ENCODE measurements around the gene ECSIT. TPM values are rescaled to one million over a fixed set of nuclear protein-coding genes. Genes with fewer than 3 reads are reported as not detected.
A peak's percentile ranks its signal among the peaks of the same experiment; 100 is the strongest.

ECSIT gene
- total RNA-seq, 2 experiments from 2014 or later = 42.6 to 46.0 TPM

DNA sequence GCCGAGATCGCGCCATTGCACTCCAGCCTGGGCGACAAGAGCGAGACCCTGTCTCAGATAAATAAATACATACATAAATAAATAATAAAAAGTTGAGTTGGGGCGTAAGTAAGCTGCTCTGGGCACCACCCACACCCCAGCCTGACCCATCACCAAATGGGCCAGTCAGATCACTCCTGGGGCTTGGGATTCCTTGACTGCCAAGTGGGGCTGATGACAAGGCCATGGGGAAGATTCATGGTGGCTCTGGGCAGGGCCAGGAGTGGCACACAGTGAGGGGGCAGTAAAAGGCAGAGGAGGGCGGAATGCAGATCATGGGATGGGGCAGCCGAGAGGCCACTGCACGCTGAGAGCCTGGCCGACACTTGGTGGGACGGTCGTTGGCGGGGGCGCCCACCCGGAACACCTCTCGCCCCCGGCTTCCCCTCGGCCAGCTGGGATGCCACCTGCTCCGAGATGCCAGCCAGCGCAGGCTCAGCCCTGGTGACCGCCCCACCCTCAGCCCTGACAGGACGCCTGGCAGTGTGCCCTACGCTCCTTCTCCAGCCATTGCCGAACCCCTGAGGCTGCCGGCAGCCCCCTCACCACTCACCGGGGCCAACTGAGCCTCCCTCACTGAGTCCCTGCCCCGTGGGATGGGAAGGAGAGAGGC, 34.2 kb downstream of the ECSIT start:
- Mint-ChIP-seq H3K9me3 (no peaks in the 10 kb centered on the region), H3K27me3 (ENCODE audit: low read depth) (no peaks in the 10 kb centered on the region), H3K27ac (no peak overlapping the region), H3K4me3 (no peak overlapping the region), H3K36me3 (ENCODE audit: low read depth) (peaks cover 9% of the 10 kb centered on the region), H3K4me1 (ENCODE audit: low read depth) (no peaks in the 10 kb centered on the region)
- no peak for DNase-seq
- CTCF ChIA-PET = interaction anchor here (0.6 kb wide), 1 partner anchor 34 kb away, joined by 5 read pairs; no protein-coding TSS in a partner anchor
- intact Hi-C loops (cut with micrococcal nuclease) = no loop called here

DNA sequence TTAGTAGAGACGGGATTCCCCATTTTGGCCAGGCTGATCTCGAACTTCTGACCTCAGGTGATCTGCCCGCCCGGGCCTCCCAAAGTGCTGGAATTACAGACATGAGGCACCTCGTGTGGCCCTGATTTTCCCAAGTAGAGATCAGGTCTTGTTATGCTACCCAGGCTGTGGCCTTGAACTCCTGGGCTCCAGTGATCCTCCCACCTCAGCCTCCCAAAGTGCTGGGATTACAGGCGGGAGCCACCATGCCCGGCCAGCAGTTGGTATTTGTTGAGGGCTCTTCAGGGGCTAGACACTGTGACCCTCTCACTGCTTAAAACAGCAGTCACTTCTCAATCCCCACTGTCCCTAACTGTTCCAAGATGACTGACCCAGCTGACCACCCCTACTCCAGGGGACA, 39.6 kb downstream of the ECSIT start:
- no peak overlapping the region for H3K4me3 Mint-ChIP-seq
- H3K4me1 Mint-ChIP-seq (ENCODE audit: low read depth) = no peaks in the 10 kb centered on the region
- intact Hi-C loops (cut with micrococcal nuclease) = no loop called here
- H3K36me3 Mint-ChIP-seq (ENCODE audit: low read depth) = peaks cover 13% of the 10 kb centered on the region
- no peak overlapping the region for H3K27ac Mint-ChIP-seq
- H3K9me3 Mint-ChIP-seq = no peaks in the 10 kb centered on the region
- no peak for DNase-seq
- H3K27me3 Mint-ChIP-seq (ENCODE audit: low read depth) = no peaks in the 10 kb centered on the region
- CTCF ChIA-PET = no interaction called here

DNA sequence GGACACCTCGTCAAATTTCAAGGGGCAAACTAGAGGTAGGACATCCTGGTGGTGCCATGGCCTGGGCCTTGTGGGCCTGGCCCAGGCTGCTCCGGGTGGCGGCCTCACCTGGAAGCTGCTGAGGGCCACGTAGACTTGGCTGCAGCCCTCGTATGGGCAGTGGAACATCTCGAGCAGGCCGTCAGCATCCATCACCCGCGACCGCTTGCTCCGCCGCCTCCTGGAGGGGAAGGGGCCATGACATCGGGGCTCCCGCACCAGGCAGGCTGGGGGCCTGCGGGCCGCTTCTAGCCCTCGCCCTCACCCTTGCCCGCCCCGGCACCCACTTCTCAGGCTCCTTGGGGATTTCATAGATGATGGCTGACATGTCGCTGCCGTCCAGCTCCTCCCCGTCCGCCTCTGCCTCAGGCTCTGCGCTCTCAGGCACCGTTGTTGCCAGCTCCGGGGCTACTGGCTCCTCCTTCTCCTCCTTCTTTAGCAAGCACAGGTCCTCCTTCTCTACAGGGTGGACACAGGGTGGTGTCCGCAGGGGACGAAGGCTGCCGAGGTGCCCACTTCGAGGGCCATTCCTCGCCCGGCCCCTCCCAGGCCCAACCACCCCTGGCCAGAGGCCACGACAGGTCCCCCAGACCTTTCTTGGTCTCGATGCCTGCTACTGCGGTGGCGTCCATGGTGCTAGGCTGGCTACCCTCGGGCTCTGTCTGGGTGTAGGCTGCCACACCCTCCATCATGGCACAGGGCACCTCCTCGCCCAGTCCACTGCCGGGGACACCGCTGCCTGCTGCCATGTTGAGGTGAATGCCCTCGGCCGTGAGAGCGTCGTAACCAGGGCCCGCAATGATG, 42.1 kb downstream of the ECSIT start:
- Mint-ChIP-seq H3K27ac (no peak overlapping the region), H3K9me3 (no peaks in the 10 kb centered on the region), H3K36me3 (ENCODE audit: low read depth) (peaks cover 19% of the 10 kb centered on the region), H3K4me3 (no peak overlapping the region), H3K4me1 (ENCODE audit: low read depth) (peaks cover 7% of the 10 kb centered on the region), H3K27me3 (ENCODE audit: low read depth) (peaks cover 3% of the 10 kb centered on the region)
- no peak for DNase-seq
- CTCF ChIA-PET = no interaction called here
- intact Hi-C loops (cut with micrococcal nuclease) = no loop called here

DNA sequence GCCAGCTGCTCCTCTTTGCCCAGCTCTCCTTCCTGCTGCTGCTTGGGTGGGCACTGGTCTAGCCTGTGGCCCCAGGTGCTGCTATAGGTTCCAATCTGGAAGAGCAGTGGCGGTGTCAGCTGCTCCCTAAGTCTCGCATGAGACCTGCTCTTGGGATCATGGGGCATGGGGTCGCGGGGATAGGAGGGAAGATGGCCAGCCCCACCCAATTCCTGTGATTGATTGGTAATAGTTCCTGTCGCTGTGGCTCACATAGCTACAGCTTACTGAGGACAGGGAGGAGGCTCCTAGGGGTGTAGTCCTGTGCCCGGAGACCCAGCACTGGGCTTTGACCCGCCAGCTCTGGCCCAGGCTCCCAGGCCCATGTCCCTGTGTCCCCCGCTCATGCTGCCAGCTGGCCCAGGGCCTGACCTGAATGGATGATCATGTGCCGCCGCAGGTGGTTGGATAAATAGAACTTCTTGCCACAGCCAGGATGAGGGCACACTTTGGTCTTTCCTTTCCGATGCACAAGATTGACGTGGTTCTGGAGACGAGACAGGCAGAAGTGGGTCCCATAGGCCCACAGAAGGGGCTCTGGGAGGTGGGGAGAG, 43.6 kb downstream of the ECSIT start:
- H3K9me3 Mint-ChIP-seq = no peaks in the 10 kb centered on the region
- intact Hi-C loops (cut with micrococcal nuclease) = no loop called here
- peaks cover 14% of the 10 kb centered on the region for H3K36me3 Mint-ChIP-seq (ENCODE audit: low read depth)
- H3K4me3 Mint-ChIP-seq = no peak overlapping the region
- CTCF ChIA-PET = interaction anchor here (0.6 to 1.3 kb wide), 5 partner anchors 24 to 158 kb away, joined by 3 to 10 read pairs (median 3); partner anchors contain the start of gene SWSAP1
- no peak overlapping the region for H3K27ac Mint-ChIP-seq
- H3K27me3 Mint-ChIP-seq (ENCODE audit: low read depth) = peaks cover 14% of the 10 kb centered on the region
- DNase-seq = no peak
- H3K4me1 Mint-ChIP-seq (ENCODE audit: low read depth) = peaks cover 11% of the 10 kb centered on the region

DNA sequence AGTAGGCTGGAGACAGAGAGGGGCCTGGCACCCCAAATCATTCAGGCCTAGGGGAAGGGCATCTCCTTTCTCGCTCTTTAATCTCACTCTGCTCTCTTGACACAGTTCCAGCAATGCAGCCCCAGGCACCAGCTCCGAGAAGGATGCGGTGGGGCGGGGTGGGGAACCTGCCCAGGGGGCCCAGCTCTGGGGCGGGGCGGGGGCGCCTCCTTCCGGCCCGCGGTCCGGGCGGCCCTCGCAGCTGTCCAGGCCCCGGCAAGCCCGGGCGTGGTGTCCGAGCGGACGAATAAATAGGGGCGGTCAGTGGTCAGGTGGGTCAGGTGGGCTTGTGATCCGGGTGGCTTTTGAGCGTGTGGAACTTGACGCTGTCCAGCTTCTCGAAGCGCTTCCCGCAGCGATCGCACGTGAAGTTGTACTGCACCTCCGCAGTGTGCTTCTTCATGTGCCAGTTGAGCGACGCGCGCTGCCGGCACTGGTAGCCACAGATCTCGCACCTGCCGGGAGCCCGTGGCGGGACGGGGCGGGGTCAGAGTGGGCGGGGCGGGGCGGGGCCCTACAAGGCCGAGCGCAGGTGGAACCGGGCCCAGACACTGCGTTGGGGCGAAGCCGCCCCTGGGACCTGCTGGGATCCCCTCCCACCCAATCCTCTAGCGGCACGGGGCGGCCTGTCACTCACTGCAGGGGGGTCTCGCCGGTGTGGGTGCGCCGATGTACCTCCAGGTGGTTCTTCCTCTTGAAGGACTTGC, 45.4 kb downstream of the ECSIT start:
- H3K4me3 Mint-ChIP-seq = no peak overlapping the region
- no peak overlapping the region for H3K27ac Mint-ChIP-seq
- intact Hi-C loops (cut with micrococcal nuclease) = loop anchor here (2.0 to 5.0 kb wide), 4 partner anchors 29 to 347 kb away; no protein-coding TSS in a partner anchor
- H3K4me1 Mint-ChIP-seq (ENCODE audit: low read depth) = peaks cover 16% of the 10 kb centered on the region
- H3K9me3 Mint-ChIP-seq = no peaks in the 10 kb centered on the region
- peaks cover 21% of the 10 kb centered on the region for H3K27me3 Mint-ChIP-seq (ENCODE audit: low read depth)
- DNase-seq = no peak
- CTCF ChIA-PET = interaction anchor here (0.9 to 1.9 kb wide), 15 partner anchors 10 to 330 kb away, joined by 3 to 21 read pairs (median 4); partner anchors contain the start of genes SWSAP1 and ZNF440
- peaks cover 11% of the 10 kb centered on the region for H3K36me3 Mint-ChIP-seq (ENCODE audit: low read depth)

DNA sequence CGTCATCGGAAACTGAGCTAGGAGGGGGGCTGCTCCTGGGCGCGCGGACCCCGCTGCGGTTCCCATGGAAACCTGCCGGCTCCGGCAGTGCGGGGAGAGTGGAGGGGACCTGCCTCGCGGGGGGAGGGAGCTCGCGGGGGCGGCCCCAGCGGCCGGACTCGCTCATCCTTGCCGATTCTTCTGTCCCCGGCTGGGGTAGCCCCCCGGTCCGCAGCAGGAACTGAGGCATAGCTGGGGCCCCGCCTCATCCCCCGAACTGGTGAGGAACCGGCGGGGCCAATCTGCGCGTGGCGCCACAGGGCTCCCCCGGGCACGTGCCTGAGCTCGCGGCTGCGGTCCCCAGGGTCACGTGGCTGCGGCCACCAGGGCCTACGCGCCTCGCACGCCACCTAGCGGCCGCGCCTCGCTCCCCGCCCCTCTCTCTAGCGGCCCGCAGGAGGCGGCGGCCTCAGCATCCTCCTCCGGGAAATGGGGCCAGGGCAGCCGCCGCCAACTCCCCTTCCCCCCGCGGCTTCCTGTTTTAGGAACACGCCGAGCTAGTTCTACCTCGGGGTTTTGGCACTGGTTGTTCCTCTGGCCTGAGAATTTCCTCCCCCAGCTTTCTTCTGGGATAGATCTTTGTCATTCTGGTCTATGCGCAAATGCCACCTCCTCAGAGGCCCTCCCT, 46.4 kb downstream of the ECSIT start:
- Mint-ChIP-seq H3K4me1 (ENCODE audit: low read depth) (peaks cover 16% of the 10 kb centered on the region), H3K27me3 (ENCODE audit: low read depth) (peaks cover 30% of the 10 kb centered on the region), H3K9me3 (no peaks in the 10 kb centered on the region), H3K27ac (peak overlapping the region; percentile 36), H3K36me3 (ENCODE audit: low read depth) (peaks cover 11% of the 10 kb centered on the region), H3K4me3 (peak overlapping the region; percentile 72)
- intact Hi-C loops (cut with micrococcal nuclease) = loop anchor here (1.0 to 5.0 kb wide), 9 partner anchors 23 to 346 kb away; partner anchors contain the start of genes ODAD3, PRKCSH and ZNF653
- CTCF ChIA-PET = interaction anchor here (0.6 to 1.9 kb wide), 24 partner anchors 9 to 510 kb away, joined by 3 to 21 read pairs (median 4); partner anchors contain the start of genes SWSAP1 and ZNF440
- peak; percentile 90 for DNase-seq

DNA sequence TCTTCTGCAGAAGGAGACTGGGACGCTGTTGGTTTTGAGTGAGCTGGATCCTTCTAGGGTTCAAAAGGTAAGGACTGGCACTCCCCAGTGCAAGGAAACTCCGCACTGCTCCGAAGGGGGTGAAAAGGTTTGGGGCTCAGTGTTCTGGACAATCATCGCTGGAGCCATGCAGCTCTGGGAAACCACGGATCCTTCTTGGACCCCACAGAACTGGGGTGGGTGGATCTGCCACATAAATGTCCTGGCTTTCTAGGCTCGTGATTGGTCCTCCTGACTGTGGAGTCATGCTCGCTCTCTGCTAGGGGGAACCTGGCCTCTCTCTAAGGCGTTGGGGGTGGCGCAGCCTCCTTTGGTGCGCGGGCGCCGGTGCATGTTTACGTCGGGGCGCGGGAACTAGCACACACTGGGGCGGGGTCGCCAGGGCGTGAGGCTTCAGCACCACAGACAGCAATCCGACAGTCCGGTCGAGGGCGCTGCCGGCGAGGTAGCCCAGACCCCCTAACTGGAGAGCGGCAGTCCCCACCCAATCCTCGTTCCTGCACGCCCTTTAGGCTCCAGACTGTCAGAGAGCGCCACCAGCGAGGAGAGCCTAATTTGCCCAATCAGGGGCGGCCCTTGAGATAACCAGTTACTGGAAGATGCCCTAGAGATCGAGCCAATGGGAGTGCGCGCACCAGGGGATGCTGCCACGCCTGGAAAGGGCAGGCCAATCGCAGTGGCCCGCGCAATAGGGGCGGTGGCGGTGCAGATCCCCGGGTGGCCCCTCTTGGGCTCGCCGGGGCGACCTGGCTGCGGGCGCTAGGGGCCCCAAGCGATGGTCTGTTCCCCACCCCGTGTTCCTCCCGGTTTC, 47.2 kb downstream of the ECSIT start:
- CTCF ChIA-PET = interaction anchor here (0.6 to 1.9 kb wide), 18 partner anchors 14 to 509 kb away, joined by 3 to 21 read pairs (median 4); no protein-coding TSS in a partner anchor
- intact Hi-C loops (cut with micrococcal nuclease) = loop anchor here (1.0 to 5.0 kb wide), 9 partner anchors 24 to 345 kb away; partner anchors contain the start of genes ODAD3, PRKCSH and ZNF653
- Mint-ChIP-seq H3K9me3 (no peaks in the 10 kb centered on the region), H3K27me3 (ENCODE audit: low read depth) (peaks cover 30% of the 10 kb centered on the region), H3K27ac (no peak overlapping the region), H3K36me3 (ENCODE audit: low read depth) (peaks cover 7% of the 10 kb centered on the region), H3K4me1 (ENCODE audit: low read depth) (peaks cover 16% of the 10 kb centered on the region), H3K4me3 (peak overlapping the region; percentile 72)
- DNase-seq = peak; percentile 86

DNA sequence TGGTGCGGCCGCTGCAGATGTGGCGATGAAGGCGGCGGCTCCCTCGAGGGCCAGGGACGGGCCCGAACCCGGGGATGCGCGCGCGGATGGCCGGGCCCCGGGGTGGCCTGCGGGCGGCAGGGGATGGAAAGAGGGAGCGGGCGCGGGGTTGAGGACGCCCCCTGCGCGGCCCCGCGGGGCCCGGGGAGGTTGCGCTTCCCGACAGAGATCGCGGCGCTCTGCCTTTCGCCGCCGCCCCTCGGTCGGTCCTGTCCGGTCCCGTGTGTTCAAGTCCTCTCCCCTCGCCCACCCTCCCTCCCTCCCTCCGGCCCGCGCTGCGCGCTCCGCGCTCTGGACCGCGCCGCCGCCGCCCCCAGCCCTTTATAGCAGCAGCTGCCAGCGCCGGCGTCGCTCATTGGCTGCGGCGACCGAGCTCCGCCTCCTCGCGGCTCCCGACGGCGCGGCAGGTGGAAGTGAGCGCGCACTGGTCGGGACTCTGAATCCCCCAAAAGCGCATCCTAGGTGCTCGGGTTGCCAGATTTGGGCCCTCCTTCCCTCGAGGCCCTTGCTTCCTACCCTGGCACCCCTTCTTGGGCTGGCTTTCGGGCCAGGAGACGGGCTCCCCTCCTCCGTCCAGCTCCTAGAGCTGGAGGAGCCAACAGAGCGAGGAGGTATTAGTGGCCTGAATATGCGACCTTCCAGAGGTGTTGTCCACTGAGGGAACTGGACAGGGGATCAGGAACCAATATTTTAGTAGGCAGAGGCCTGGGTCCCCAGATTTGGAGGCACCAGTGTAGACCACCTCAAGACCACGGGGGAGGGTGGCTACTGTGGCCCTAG, 48.0 kb downstream of the ECSIT start, which contains the start of gene ELAVL3:
Gene ELAVL3, minus strand, starts transcription at position 332 of the 819 bp plus-strand sequence. CDS start 438 bp downstream, outside the sequence.
- CTCF ChIA-PET = no interaction called here
- H3K27me3 Mint-ChIP-seq (ENCODE audit: low read depth) = peaks cover 30% of the 10 kb centered on the region
- peaks cover 16% of the 10 kb centered on the region for H3K4me1 Mint-ChIP-seq (ENCODE audit: low read depth)
- intact Hi-C loops (cut with micrococcal nuclease) = loop anchor here (5.0 kb wide), 1 partner anchor 106 kb away; no protein-coding TSS in a partner anchor
- H3K4me3 Mint-ChIP-seq = peak within 1 kb of the TSS; percentile 72
- H3K36me3 Mint-ChIP-seq (ENCODE audit: low read depth) = peaks cover 7% of the 10 kb centered on the region
- no peak within 1 kb of the TSS for H3K27ac Mint-ChIP-seq
- H3K9me3 Mint-ChIP-seq = no peaks in the 10 kb centered on the region
- DNase-seq = no peak

DNA sequence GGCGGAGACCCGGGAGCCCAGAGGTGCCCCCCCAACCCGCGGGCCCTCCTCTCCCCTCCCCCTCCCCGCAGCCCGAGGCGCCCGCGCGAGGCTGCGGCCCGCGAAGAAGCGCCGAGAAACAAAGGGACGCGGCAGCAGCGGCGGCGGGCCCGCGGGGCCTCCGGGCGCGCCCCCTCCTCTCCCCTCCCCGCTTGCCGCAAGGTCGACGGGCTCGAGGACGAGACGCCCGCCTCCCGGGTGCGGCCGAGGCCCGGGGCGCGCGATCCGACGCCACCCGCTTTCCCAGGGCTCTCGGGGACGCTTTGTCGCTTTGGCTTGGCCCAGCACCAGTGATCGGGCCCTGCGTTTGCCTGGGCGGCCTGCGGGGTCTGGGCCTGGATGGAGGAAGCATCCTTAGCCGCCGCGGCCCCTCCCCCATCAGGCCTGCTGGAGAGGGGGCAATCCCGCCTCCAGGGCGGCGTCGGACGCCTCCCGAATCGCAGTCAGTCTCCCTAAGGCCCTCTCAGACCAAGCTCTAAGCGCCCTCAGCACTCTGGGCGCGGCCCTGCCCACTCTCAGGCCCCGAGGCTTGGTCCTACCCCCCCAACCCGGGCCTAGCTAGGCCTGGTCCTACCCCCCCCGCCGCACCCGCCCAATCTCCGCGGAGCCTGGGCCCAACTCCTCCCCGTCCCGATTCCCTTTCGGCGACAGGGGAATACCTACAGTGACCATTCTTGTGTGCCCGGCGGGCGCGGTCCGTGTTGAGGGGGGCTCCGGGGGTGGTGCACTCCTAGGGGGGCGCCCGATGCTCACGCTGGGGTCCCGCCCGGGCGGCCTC, 48.8 kb downstream of the ECSIT start:
- Mint-ChIP-seq H3K36me3 (ENCODE audit: low read depth) (peaks cover 7% of the 10 kb centered on the region), H3K27me3 (ENCODE audit: low read depth) (peaks cover 30% of the 10 kb centered on the region), H3K4me1 (ENCODE audit: low read depth) (peaks cover 16% of the 10 kb centered on the region), H3K27ac (no peak overlapping the region), H3K4me3 (no peak overlapping the region), H3K9me3 (no peaks in the 10 kb centered on the region)
- CTCF ChIA-PET = no interaction called here
- no peak for DNase-seq
- intact Hi-C loops (cut with micrococcal nuclease) = loop anchor here (5.0 kb wide), 1 partner anchor 107 kb away; no protein-coding TSS in a partner anchor
